DMS79 treated with DMSO at 0.1 percent for 48 hours (cell line): ENCODE results near the gene RPS6KC1.
"Not testable (repeated sequence)": the region's sequence is repeated elsewhere in the genome, so short reads cannot be mapped to it uniquely, and the experiment has no call there.

Source experiments
- DNase-seq: peaks from one replicate; lab custom pipeline; 2025; lab: John Stamatoyannopoulos, UW

RPS6KC1 gene

GRCh38 chr1:213281640-213282301 is 230.7 kb downstream of the RPS6KC1 start:
- no peak for DNase-seq

DNA sequence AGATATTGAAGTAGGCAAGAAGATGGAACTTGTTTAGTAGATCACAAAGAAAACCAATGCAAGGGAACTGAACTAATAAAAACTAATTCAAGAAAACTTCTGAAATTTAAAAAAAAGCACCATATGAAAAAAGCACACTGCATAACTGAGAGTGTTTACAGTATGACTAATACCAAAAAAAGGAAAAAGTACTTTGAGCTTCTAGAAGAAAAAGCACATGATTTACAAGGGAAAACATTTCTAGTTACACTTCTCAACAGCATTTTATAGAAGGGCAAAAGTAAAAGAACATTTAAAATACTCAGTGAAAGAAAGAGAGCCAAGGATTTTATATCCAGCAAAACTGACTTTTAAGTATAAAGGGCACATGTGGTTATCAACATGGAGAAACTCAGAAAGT is 233.6 kb downstream of the RPS6KC1 start:
- DNase-seq, result no peak

DNA sequence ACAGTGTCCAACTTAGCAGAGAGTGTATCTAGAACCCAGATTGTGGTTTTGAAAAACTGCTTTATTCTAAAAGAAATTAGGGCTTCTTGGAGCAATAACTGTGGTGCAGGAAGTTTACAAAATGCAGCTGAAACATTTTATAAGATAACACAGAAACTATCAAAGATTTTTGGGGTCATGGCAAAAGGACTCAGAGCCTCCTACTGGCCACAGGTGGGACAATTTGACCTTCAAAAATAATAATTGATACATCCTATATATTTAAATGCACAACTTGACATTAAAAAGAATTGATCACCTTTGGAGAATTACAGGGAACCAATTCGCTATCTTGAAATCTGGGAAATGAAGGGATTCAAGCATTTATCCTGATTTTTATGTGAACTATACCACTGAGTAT is 235.2 kb downstream of the RPS6KC1 start:
- DNase-seq, result no peak

DNA sequence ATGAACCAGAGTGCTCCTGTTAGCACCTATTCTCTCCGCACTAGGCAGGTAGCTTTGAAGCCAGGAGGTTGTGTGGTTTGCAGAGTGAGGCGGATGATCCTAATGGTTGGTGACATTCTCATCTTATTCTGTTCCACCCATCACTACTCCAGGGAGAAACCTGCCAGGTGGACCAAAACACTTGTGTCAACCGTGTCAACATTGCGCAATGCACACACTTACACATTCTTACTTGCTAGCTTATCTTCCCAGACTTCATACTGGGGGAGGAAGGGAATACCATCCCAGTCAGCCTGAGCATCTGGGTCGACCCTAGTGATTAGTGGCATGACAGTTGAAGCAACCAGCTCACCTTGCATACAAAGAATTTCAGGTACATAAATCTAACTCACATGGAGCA is 236.9 kb downstream of the RPS6KC1 start:
- DNase-seq, result no peak

DNA sequence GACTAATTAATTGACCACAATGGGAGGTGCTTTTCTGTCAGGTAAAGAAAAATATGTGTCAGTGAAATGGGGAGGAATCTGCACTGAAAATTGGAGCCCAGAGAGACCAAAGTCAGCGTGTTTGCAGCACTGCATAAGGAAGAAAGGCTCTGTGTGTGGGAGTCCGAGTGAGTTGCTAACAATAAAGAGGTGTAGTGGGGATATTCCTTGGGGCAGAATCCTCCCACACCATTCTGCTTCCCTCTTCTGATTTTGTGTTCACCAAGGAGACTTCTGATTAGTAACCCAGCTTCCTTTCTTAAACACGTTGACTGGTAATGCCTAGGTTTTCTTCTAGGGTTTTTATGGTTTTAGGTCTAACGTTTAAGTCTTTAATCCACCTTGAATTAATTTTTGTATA is 240.5 kb downstream of the RPS6KC1 start:
- DNase-seq, result no peak

DNA sequence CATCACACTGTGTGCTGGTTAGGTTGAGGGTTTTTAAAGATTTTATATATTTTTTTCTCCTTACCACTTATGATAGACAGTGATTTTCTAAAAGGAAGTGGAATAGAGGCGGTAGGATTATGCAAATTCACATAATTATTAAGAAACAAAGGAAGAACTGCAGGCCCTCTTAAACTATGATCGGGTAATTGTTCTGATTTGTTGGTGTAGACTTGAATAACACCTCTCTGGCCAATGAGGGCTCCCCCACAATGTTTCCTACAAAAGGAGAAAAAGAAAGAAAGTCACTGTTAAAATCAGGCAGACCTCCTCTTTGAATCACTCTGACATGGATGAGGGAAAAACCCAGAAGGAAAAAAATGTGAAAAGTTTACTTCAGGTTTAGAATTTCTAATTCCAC is 241.6 kb downstream of the RPS6KC1 start:
- DNase-seq, result no peak

DNA sequence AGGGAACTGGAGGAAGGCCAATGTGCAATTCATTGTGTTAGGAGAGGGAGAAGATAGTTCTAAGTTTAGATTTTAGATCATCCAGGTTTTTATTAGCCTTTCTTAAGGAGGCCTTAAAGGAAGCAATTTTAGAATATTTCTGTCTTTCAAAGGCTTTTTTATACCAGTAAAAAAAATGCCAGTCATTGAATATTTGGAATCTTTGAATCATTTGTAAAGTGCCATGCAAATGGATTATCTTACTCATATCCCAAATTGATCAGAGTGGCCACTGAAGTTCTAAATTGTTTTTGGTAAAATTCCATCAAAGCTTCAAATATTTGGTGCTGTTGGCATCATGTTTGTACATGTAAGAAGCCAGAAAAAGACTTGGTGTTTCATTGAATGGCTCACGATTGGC is 244.8 kb downstream of the RPS6KC1 start:
- no peak for DNase-seq

DNA sequence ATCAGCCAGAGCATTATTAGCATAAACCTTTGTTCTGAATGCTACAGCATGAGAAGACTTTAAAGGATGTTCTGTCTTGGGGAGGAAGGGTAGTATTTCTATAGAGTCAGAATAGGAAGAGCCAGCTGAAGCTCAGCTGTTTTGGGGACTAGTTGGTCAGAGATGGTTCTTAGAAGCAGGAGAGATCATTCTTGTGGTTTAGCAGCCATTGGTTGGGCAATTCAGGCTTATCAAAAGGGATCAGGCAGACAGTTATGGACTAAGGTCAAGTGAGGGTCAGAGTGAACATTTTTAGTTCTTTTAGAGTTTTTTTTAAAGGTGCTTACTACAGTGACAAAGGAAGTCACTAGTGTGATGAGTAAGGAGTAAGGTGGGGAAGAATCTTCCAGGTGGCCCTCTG is 245.5 kb downstream of the RPS6KC1 start:
- no peak for DNase-seq

- DNase-seq, result no peak
Measured at GRCh38 chr1:213297021-213297420, 246.0 kb downstream of the RPS6KC1 start.

DNA sequence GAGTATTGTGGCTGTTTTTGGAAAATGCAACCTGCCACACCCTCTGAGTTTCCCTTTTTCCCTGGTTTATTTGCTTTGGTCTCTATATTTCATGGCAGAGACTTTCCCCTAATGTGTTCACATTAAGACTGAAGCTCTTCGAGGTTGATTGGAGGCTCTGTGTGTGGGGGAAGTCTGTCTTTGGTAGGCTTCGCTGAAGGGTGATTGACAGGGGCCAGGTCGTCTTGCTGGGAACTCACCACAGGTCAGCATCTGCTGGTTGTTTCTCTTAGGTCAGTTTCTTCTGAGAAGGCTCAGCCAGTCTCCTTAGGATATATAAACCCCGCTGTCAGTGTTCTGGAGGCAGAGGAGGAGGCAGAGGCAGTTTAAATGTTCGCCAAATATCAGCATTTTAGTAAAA is 249.4 kb downstream of the RPS6KC1 start:
- no peak for DNase-seq

DNA sequence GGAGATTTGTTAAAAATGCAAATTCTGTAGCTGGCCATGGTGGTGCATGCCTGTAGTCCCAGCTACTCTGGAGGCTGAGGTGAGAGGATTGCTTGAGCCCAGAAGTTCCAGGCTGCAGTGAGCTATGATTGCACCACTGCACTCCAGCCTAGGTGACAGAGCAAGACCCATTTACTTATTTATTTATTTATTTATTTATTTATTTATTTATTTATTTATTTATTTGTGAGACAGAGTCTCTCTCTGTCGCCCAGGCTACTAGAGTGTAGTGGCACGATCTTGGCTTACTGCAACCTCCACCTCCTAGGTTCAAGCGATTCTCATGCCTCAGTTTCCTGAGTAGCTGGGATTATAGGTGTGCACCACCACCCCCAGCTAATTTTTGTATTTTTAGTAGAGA is 250.5 kb downstream of the RPS6KC1 start:
- not testable (repeated sequence) for DNase-seq

- no peak for DNase-seq
Measured at GRCh38 chr1:213303286-213303685, 252.2 kb downstream of the RPS6KC1 start.

DNA sequence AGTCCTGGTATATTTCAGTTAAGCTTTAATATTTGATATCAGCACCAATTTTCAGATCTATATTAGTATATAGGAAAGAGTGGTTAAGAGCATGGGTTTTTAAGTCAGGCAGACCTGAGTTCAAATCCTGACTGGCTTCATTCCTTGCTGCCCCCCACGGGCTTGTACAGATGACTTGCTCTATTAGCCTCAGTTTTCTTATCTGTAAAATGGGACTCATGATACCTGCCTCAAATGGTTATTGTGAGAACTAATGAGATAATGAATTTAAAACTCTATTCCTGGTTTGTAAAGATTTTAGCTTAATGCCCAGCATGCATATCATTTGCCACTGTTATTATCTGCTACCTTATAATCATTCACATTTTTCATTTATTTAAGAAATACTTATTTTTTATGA is 264.5 kb downstream of the RPS6KC1 start:
- no peak for DNase-seq

DNA sequence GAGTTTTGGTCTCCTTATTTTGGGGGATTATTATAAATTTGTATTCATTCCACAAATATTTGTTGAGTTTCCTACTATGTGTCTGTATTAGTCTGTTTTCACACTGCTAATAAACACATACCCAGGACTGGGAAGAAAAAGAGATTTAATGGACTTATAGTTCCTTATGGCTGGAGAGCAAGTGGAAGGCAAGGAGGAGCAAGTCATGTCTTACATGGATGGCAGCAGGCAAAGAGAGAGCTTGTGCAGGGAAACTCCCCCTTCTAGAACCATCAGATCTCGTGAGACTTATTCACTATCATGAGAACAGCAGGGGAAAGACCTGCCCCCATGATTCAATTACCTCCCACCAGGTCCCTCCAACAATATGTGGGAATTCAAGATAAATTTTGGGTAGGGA is 267.4 kb downstream of the RPS6KC1 start:
- not testable (repeated sequence) for DNase-seq

DNA sequence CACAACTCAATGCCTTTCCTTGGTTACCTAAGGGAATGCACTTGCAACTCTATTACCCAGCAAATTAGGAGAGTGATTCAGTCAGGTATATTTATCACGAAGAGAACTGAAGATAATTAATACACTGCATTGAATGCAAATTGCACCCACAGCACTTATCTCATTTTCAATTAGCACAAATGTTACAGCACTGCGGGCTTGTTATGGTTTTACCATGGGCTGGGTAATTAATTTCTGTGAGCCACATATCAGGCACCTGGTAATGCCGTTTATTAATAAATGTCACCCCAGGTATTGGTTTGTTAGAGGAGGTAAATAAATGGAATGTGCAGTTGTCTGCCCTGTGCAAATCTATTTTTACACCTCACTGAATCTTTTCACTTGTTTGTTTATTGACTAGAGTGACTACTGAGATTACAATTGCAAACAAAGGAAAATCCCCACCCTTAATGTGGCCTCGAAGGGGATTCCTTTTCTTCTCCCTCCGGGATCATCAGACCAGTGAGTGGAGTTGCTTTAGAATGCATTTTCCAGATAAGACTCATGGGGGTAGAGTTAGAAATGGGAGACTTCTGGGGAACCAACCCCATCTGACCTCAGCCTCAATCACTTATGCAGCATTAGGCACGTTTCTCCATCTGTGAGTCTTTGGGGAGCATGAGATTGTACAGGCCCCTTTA is 269.3 kb downstream of the RPS6KC1 start:
- no peak for DNase-seq
